ENCODE measurements around the gene DNAJC15. TPM values are rescaled to one million over a fixed set of nuclear protein-coding genes. Genes with fewer than 3 reads are reported as not detected.
A peak's percentile ranks its signal among the peaks of the same experiment; 100 is the strongest.
"Not testable (repeated sequence)": the region's sequence is repeated elsewhere in the genome, so short reads cannot be mapped to it uniquely, and the experiment has no call there.

The DNAJC15 gene
- total RNA-seq, 1 experiment from 2014 or later = 79.8 TPM

DNA sequence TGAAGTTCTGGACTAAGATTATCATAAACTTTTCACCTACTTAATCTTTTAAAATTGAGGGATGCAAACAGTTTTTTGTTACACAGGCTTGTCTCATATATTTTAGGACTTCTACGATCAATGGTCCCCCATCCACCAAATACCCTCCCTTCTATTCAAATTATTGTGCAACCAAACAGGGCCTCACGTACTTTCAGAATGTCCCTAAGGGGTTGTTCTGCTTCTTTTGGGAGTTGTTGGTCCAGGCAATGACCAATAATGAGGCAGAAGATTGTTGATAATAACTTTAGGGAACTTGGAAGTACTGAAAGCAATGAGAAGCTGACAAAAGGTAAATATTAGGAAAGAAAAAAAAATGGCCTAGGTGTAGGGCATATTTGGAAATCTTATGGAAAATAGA lies 2.9 kb downstream of the DNAJC15 start:
- peak; percentile 51 for DNase-seq
- Histone ChIP-seq H3K27ac (ENCODE audit: low read length) (peak overlapping the region; percentile 90), H3K4me1 (ENCODE audit: low read length) (peaks cover 71% of the 10 kb centered on the region), H3K4me2 (ENCODE audit: low read depth, low read length, poor library complexity, severe bottlenecking) (peak overlapping the region; percentile 90), H3K27me3 (ENCODE audit: low read length) (no peaks in the 10 kb centered on the region), H3K4me3 (ENCODE audit: low read length) (peak overlapping the region; percentile 29; the same call in 1 of the 2 replicates), H3K79me2 (ENCODE audit: low read length) (peaks cover 82% of the 10 kb centered on the region), H3K36me3 (ENCODE audit: insufficient read depth, low read length) (peaks cover 45% of the 10 kb centered on the region), H3K9me3 (ENCODE audit: low read length) (no peaks in the 10 kb centered on the region), H3K9ac (ENCODE audit: low read length) (no peak overlapping the region; the same call in 1 of the 2 replicates), H3K9me2 (replicated peaks; ENCODE audit: insufficient read depth, low read length) (no peaks in the 10 kb centered on the region), H4K20me1 (ENCODE audit: insufficient read depth, low read depth, low read length) (no peaks in the 10 kb centered on the region), H2AFZ (ENCODE audit: low read length) (no peak overlapping the region)

DNA sequence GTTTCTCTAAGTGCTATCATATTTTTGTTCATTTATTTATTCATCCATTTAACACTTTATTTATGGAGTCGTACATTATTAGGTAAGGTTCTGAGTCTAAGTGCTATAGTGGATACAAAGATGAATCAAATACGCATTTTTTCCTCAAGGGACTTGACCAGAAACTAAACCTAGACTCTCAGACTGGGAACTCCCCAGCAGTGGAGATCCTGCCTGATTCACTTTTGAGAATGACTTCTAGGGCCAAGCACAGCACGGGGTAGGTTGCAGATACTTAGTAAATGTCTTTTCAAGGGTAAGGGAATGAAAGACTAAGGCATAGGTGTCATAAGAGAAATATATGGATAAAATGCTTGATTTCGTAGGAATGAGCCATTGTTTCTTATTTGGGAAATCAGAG lies 7.2 kb downstream of the DNAJC15 start:
- Histone ChIP-seq H2AFZ (ENCODE audit: low read length) (no peak overlapping the region), H3K27ac (ENCODE audit: low read length) (no peak overlapping the region), H3K4me3 (ENCODE audit: low read length) (no peak overlapping the region), H3K9me3 (ENCODE audit: low read length) (no peaks in the 10 kb centered on the region), H3K4me1 (ENCODE audit: low read length) (peaks cover 57% of the 10 kb centered on the region), H4K20me1 (ENCODE audit: insufficient read depth, low read depth, low read length) (no peaks in the 10 kb centered on the region), H3K36me3 (ENCODE audit: insufficient read depth, low read length) (peaks cover 62% of the 10 kb centered on the region), H3K27me3 (ENCODE audit: low read length) (no peaks in the 10 kb centered on the region), H3K9me2 (replicated peaks; ENCODE audit: insufficient read depth, low read length) (no peaks in the 10 kb centered on the region), H3K9ac (ENCODE audit: low read length) (no peak overlapping the region), H3K4me2 (ENCODE audit: low read depth, low read length, poor library complexity, severe bottlenecking) (no peak overlapping the region), H3K79me2 (ENCODE audit: low read length) (peaks cover 99% of the 10 kb centered on the region)
- DNase-seq = no peak

DNA sequence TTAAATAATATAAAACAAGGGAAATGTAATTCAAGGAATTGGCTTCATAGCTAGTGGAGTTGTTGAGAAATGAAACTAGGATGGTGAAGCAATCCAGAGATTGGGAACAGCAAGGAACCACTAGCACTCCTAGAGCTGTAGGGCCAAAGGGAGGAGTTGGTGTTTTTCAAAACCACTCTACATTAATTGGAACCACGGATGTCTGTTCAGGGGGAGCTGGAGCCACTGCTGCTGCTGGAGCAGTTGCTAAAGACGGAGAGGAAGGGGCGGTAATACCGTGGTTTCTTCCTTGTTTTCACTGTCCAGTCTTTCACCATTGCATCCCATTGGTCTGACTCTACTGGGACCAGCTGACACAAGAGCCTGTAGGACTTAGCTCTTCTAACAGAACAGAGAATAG lies 8.5 kb downstream of the DNAJC15 start:
- DNase-seq = no peak
- Histone ChIP-seq H3K9ac (ENCODE audit: low read length) (no peak overlapping the region), H3K79me2 (ENCODE audit: low read length) (peaks cover 99% of the 10 kb centered on the region), H3K4me2 (ENCODE audit: low read depth, low read length, poor library complexity, severe bottlenecking) (no peak overlapping the region), H3K9me2 (replicated peaks; ENCODE audit: insufficient read depth, low read length) (no peaks in the 10 kb centered on the region), H2AFZ (ENCODE audit: low read length) (no peak overlapping the region), H3K4me3 (ENCODE audit: low read length) (no peak overlapping the region), H3K4me1 (ENCODE audit: low read length) (peaks cover 53% of the 10 kb centered on the region), H3K27me3 (ENCODE audit: low read length) (no peaks in the 10 kb centered on the region), H3K36me3 (ENCODE audit: insufficient read depth, low read length) (peaks cover 62% of the 10 kb centered on the region), H4K20me1 (ENCODE audit: insufficient read depth, low read depth, low read length) (no peaks in the 10 kb centered on the region), H3K27ac (ENCODE audit: low read length) (no peak overlapping the region), H3K9me3 (ENCODE audit: low read length) (no peaks in the 10 kb centered on the region)

DNA sequence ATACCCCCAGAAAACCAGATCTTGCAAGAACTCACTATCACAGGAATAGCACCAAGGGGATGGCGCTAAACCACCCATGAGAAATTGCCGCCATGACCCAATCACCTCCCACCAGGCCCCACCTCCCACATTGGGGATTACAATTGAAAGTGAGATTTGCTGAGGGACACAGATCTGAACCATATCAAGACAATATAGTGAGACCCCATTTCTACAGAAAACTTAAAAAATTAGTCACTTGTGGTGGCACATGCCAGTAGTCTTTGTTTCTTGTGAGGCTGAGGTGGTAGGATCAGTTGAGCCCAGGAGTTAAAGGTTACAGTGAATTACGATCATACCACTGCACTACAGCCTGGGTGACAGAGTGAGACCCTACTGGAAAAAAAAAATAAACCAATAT lies 9.7 kb downstream of the DNAJC15 start:
- Histone ChIP-seq H3K27me3 (ENCODE audit: low read length) (no peaks in the 10 kb centered on the region), H3K9me3 (ENCODE audit: low read length) (no peaks in the 10 kb centered on the region), H3K79me2 (ENCODE audit: low read length) (peaks cover 99% of the 10 kb centered on the region), H3K36me3 (ENCODE audit: insufficient read depth, low read length) (peaks cover 55% of the 10 kb centered on the region), H3K9me2 (replicated peaks; ENCODE audit: insufficient read depth, low read length) (no peaks in the 10 kb centered on the region), H3K9ac (ENCODE audit: low read length) (no peak overlapping the region), H2AFZ (ENCODE audit: low read length) (no peak overlapping the region), H3K4me3 (ENCODE audit: low read length) (no peak overlapping the region), H3K4me2 (ENCODE audit: low read depth, low read length, poor library complexity, severe bottlenecking) (no peak overlapping the region), H3K4me1 (ENCODE audit: low read length) (peaks cover 54% of the 10 kb centered on the region), H3K27ac (ENCODE audit: low read length) (no peak overlapping the region), H4K20me1 (ENCODE audit: insufficient read depth, low read depth, low read length) (no peaks in the 10 kb centered on the region)
- no peak for DNase-seq

DNA sequence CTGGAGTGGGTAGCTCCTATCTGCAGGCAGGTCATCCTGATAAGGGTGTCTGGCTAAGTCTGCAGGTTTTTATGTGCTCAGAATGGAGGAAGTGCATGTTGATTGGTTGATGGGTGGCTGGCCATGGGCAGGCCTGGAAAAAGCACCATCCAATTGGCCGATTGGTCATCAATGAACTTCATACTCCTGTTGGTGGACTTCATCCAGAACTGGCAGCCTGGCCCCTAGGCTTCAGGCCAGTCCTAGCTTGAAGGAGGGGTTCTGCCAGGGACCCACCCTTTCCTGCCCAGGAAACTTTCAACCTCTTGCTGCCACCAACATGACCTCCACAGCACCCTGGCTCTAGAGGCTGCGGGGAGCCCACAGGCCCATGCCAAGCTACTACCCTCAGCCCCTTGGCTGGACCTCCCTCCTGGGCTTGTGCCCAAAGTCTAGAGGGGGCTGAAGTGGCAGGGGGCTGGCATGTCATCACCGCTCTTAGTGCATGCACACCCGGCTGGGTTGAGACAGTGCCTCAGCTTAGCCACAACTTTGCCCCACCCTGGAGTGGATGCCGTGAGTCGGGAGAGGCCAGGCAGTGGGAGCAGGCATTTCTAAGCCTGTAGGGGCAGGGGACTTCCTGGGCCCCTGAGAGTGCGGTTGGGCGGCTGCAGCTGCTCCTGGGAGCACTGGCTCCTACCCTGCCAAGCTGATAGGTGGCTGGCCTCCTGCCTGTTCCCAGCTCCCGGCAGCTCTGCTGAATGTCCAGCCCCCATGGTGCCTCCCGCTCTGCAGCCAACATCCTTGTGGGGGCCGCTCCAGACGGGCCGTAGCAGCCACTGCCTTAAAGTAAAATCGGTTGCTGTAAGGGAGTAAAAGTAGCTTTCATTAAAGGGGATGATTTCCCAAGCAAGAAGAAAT lies 13.2 kb downstream of the DNAJC15 start:
- Histone ChIP-seq H2AFZ (ENCODE audit: low read length) (no peak overlapping the region), H3K27me3 (ENCODE audit: low read length) (no peaks in the 10 kb centered on the region), H3K79me2 (ENCODE audit: low read length) (peaks cover 96% of the 10 kb centered on the region), H3K27ac (ENCODE audit: low read length) (peak overlapping the region; percentile 54), H3K4me1 (ENCODE audit: low read length) (peaks cover 66% of the 10 kb centered on the region), H4K20me1 (ENCODE audit: insufficient read depth, low read depth, low read length) (no peaks in the 10 kb centered on the region), H3K36me3 (ENCODE audit: insufficient read depth, low read length) (peaks cover 30% of the 10 kb centered on the region), H3K4me2 (ENCODE audit: low read depth, low read length, poor library complexity, severe bottlenecking) (no peak overlapping the region), H3K9me3 (ENCODE audit: low read length) (no peaks in the 10 kb centered on the region), H3K9ac (ENCODE audit: low read length) (no peak overlapping the region), H3K9me2 (replicated peaks; ENCODE audit: insufficient read depth, low read length) (no peaks in the 10 kb centered on the region), H3K4me3 (ENCODE audit: low read length) (no peak overlapping the region)
- DNase-seq = no peak

DNA sequence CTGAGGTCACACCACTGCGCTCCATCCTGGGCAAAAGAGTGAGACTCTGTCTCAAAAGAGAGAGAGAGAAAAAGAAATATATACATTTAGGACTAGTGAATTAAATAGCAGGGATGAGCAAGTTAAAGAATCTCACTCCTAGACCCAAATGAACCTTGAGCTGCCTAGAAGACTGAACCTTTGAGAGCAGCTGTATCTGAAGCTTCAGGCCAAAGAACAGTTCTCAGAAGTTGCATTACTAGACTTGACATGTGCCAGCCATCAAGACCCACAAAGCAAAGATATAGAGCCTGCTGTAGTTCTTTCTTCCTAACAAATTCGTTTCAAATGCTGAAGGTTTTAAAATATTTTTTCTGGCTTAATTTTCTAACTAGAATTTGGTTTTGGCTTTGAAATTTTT lies 16.6 kb downstream of the DNAJC15 start:
- Histone ChIP-seq H3K4me3 (ENCODE audit: low read length) (peak overlapping the region; percentile 42; the same call in 1 of the 2 replicates), H4K20me1 (ENCODE audit: insufficient read depth, low read depth, low read length) (no peaks in the 10 kb centered on the region), H3K79me2 (ENCODE audit: low read length) (peaks cover 97% of the 10 kb centered on the region), H3K9me2 (replicated peaks; ENCODE audit: insufficient read depth, low read length) (no peaks in the 10 kb centered on the region), H3K4me1 (ENCODE audit: low read length) (peaks cover 95% of the 10 kb centered on the region), H3K9me3 (ENCODE audit: low read length) (no peaks in the 10 kb centered on the region), H3K27me3 (ENCODE audit: low read length) (no peaks in the 10 kb centered on the region), H3K27ac (ENCODE audit: low read length) (peak overlapping the region; percentile 93), H3K4me2 (ENCODE audit: low read depth, low read length, poor library complexity, severe bottlenecking) (peak overlapping the region; percentile 64), H3K9ac (ENCODE audit: low read length) (peak overlapping the region; percentile 39), H3K36me3 (ENCODE audit: insufficient read depth, low read length) (peaks cover 18% of the 10 kb centered on the region), H2AFZ (ENCODE audit: low read length) (no peak overlapping the region)
- no peak for DNase-seq

DNA sequence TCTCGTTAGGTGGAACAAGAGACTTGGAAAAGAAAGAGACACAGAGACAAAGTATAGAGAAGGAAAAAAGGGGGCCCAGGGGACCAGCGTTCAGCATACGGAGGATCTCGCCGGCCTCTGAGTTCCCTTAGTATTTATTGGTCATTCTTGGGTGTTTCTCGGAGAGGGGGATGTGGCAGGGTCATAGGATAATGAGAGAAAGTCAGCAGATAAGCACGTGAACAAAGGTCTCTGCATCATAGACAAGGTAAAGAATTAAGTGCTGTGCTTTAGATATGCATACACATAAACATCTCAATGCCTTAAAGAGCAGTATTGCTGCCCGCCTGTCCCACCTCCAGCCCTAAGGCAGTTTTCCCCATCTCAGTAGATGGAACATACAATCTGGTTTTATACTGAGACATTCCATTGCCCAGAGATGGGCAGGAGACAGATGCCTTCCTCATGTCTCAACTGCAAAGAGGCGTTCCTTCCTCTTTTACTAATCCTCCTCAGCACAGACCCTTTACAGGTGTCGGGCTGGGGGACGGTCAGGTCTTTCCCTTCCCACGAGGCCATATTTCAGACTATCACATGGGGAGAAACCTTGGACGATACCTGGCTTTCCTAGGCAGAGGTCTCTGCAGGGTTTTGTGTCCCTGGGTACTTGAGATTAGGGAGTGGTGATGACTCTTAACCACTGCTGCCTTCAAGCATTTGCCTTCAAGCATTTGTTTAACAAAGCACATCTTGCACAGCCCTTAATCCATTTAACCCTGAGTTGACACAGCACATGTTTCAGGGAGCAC lies 17.4 kb downstream of the DNAJC15 start:
- not testable (repeated sequence) for H3K9me2 ChIP-seq (replicated peaks; ENCODE audit: insufficient read depth, low read length); H2AFZ ChIP-seq (ENCODE audit: low read length); H3K27me3 ChIP-seq (ENCODE audit: low read length); H3K9me3 ChIP-seq (ENCODE audit: low read length); H4K20me1 ChIP-seq (ENCODE audit: insufficient read depth, low read depth, low read length)
- DNase-seq = peak; percentile 71
- H3K27ac ChIP-seq (ENCODE audit: low read length) = peak overlapping the region; percentile 93
- H3K4me2 ChIP-seq (ENCODE audit: low read depth, low read length, poor library complexity, severe bottlenecking) = peak overlapping the region; percentile 64
- H3K4me1 ChIP-seq (ENCODE audit: low read length) = peaks cover 99% of the 10 kb centered on the region
- peak overlapping the region; percentile 42 for H3K4me3 ChIP-seq (ENCODE audit: low read length)
- H3K9ac ChIP-seq (ENCODE audit: low read length) = peak overlapping the region; percentile 39
- H3K79me2 ChIP-seq (ENCODE audit: low read length) = peaks cover 97% of the 10 kb centered on the region
- H3K36me3 ChIP-seq (ENCODE audit: insufficient read depth, low read length) = peaks cover 16% of the 10 kb centered on the region

DNA sequence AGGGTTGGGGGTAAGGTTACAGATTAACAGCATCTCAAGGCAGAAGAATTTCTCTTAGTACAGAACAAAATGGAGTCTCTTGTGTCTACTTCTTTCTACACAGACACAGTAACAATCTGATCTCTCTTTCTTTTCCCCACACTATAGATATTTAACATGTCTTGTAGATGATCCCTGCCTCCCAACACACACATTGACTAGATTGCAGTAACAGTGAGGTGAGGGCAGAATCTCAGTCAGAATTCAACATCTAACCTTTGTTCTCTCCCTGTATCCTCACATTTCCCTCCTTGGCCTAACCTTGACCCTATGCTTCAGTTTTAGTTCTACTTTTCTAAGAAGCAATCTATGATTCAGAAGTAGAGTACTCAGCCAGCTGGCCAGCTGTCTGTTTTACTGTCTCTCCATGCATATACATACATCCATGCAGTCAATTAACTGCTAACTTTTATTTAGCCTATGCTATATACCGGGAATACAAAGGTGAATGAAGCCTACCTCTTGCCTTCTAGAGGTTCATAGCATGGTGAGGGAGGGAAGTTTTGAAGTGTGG lies 18.1 kb downstream of the DNAJC15 start:
- H3K27me3 ChIP-seq (ENCODE audit: low read length) = no peaks in the 10 kb centered on the region
- peaks cover 100% of the 10 kb centered on the region for H3K4me1 ChIP-seq (ENCODE audit: low read length)
- H3K36me3 ChIP-seq (ENCODE audit: insufficient read depth, low read length) = peaks cover 22% of the 10 kb centered on the region
- H4K20me1 ChIP-seq (ENCODE audit: insufficient read depth, low read depth, low read length) = no peaks in the 10 kb centered on the region
- H3K4me2 ChIP-seq (ENCODE audit: low read depth, low read length, poor library complexity, severe bottlenecking) = peak overlapping the region; percentile 37
- H3K4me3 ChIP-seq (ENCODE audit: low read length) = peak overlapping the region; percentile 3; the same call in 1 of the 2 replicates
- no peak overlapping the region for H2AFZ ChIP-seq (ENCODE audit: low read length)
- H3K9ac ChIP-seq (ENCODE audit: low read length) = peak overlapping the region; percentile 50
- peak overlapping the region; percentile 93 for H3K27ac ChIP-seq (ENCODE audit: low read length)
- H3K79me2 ChIP-seq (ENCODE audit: low read length) = peaks cover 97% of the 10 kb centered on the region
- H3K9me3 ChIP-seq (ENCODE audit: low read length) = no peaks in the 10 kb centered on the region
- DNase-seq = no peak
- no peaks in the 10 kb centered on the region for H3K9me2 ChIP-seq (replicated peaks; ENCODE audit: insufficient read depth, low read length)

Data from Karpas-422 (cell line).